Measurements from ENCODE around the gene CCS. TPM values are rescaled to one million over a fixed set of nuclear protein-coding genes. Genes with fewer than 3 reads are reported as not detected.

CCS gene
- total and polyA plus RNA-seq, 9 of the 15 experiments (the other 6 are each of a cell fraction or from before 2014, with no cell fraction given), result 1.1 to 46.6 (median 26.8) TPM

DNA sequence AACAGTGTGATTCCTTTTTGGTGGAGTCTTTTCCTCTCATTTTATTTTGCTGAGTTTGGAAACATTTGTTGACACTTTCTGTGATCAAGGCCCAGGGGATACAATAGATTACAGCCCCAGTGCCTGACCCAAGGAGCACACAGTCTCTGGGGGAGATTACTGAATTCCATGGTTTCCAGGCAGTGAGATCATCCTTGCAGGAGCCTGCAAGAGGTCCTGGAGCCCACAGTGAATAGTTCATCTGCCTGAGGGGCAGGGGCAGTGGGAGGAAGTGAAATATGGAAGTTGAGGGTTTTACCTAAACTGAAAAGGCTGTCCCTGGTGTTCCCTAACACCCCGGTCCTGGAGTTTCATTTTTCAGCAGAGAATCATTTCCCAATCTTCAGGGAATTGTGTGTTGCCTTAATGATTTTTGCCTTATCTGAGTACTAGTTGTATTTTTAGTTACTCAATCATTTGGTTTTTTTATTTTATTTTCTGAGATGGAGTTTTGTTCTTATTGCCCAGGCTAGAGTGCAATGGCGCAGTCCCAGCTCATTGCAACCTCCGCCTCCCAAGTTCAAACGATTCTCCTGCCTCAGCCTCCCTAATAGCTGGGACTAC, 7.7 kb downstream of the CCS start:
- Histone ChIP-seq H3K27me3 (ENCODE audit: control insufficient read depth in 2 of 2, insufficient read depth in 2 of 2, low read length in 2 of 2) (no peaks in the 10 kb centered on the region), H3K9me1 (ENCODE audit: control insufficient read depth, insufficient read depth, low read length) (no peaks in the 10 kb centered on the region)
- CTCF ChIA-PET (ENCODE audit: low intra/inter-chr PET ratio), result no interaction called here

GRCh38 chr11:66603072-66603471, 10.1 kb downstream of the CCS start:
- Histone ChIP-seq H3K79me2 (ENCODE audit: control insufficient read depth, insufficient read depth, low read length) (no peaks in the 10 kb centered on the region), H3K9me3 (replicated peaks; ENCODE audit: control insufficient read depth, insufficient read depth, low read depth, low read length) (no peaks in the 10 kb centered on the region; the same call in 1 of the 2 replicates), H4K20me1 (replicated peaks; ENCODE audit: control insufficient read depth, insufficient read depth, low read length) (no peaks in the 10 kb centered on the region), H3K27ac (ENCODE audit: extremely low read depth, low read depth, low read length) (no peak overlapping the region), H2AFZ (ENCODE audit: low read depth, low read length) (no peak overlapping the region), H3K4me1 (replicated peaks in 1 of 2; ENCODE audit: control insufficient read depth in 2 of 2, insufficient read depth in 2 of 2, low read length in 2 of 2) (peaks cover 3 to 18% of the 10 kb centered on the region in 2 experiments; a peak in 4 of 5 replicates), H3K4me3 (no peak overlapping the region), H3K9ac (ENCODE audit: insufficient read depth in 1 of 2, low read depth in 2 of 2, low read length in 2 of 2) (0 out of 4 replicates have a peak overlapping the region, but pooled peaks of 1 of the 2 experiments have one; percentile 0), H3K9me1 (ENCODE audit: control insufficient read depth, insufficient read depth, low read length) (no peaks in the 10 kb centered on the region), H3K36me3 (ENCODE audit: control insufficient read depth, insufficient read depth, low read length) (peaks cover 58% of the 10 kb centered on the region; the same call in 2 of the 3 replicates), H3K27me3 (ENCODE audit: control insufficient read depth in 2 of 2, insufficient read depth in 2 of 2, low read length in 2 of 2) (no peaks in the 10 kb centered on the region), H3K4me2 (ENCODE audit: insufficient read depth, low read length) (no peak overlapping the region)
- ChIA-PET POLR2A (interaction anchor here (0.7 to 5.3 kb wide), 2 partner anchors 11 to 13 kb away, joined by 3 to 34 read pairs; partner anchors contain the start of gene RBM14), CTCF (ENCODE audit: low intra/inter-chr PET ratio) (no interaction called here)
- FAIRE-seq (no peak), DNase-seq (ENCODE audit: extremely low read depth in 1 of 4, low spot score in 3 of 4) (no peak), ATAC-seq (no peak)
- intact Hi-C loops (cut with micrococcal nuclease), result no loop called here
- WGBS (ENCODE audit: insufficient coverage, low coverage, missing lambda C conversion rate), result 82% methylated on average over 5 of the region's 6 CpGs
- no TSS peak for BruUV-seq (replicated peaks)
- in situ Hi-C loops (cut with MboI), result no loop called here
- TF ChIP-seq ETS2 (tag; IDR thresholded peaks at IDR 0.05; ENCODE audit: borderline replicate concordance, poor library complexity, severe bottlenecking) (no peak), RAD51 (IDR thresholded peaks at IDR 0.05; ENCODE audit: borderline replicate concordance, low read depth) (no peak), SRSF3 (IDR thresholded peaks at IDR 0.05; ENCODE audit: insufficient read depth, low read length) (no peak), MIER1 (IDR thresholded peaks at IDR 0.05; ENCODE audit: low read depth) (no peak), ZZZ3 (IDR thresholded peaks at IDR 0.05) (no peak), KLF10 (CRISPR knock-in tag; IDR thresholded peaks at IDR 0.05) (no peak)

More for the DNA sequence above, 7.7 kb downstream of the CCS start:
- H3K79me2 ChIP-seq (ENCODE audit: control insufficient read depth, insufficient read depth, low read length), result peaks cover 4% of the 10 kb centered on the region
- H3K4me3 ChIP-seq, result no peak overlapping the region
- no peak overlapping the region for H3K27ac ChIP-seq (ENCODE audit: extremely low read depth, low read depth, low read length)
- POLR2A ChIA-PET, result interaction anchor here (0.6 to 1.0 kb wide), 2 partner anchors 37 to 113 kb away, joined by 3 read pairs; no protein-coding TSS in a partner anchor
- peaks cover 60% of the 10 kb centered on the region; the same call in 2 of the 3 replicates for H3K36me3 ChIP-seq (ENCODE audit: control insufficient read depth, insufficient read depth, low read length)
- intact Hi-C loops (cut with micrococcal nuclease) (no loop called here), in situ Hi-C loops (cut with MboI) (no loop called here)
- TF ChIP-seq, protein P1, sequence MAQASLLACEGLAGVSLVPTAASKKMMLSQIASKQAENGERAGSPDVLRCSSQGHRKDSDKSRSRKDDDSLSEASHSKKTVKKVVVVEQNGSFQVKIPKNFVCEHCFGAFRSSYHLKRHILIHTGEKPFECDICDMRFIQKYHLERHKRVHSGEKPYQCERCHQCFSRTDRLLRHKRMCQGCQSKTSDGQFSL (CRISPR knock-in tag; IDR thresholded peaks at IDR 0.05), result no peak
- TF ChIP-seq, protein P1 (tag; IDR thresholded peaks at IDR 0.05), result no peak
- peak in 1 of 4 experiments; percentile 3 for DNase-seq (ENCODE audit: extremely low read depth in 1 of 4, low spot score in 3 of 4)
- H2AFZ ChIP-seq (ENCODE audit: low read depth, low read length), result no peak overlapping the region
- no peak for ATAC-seq
- 86% methylated on average over 4 of the region's 4 CpGs for WGBS (ENCODE audit: insufficient coverage, low coverage, missing lambda C conversion rate)
- H3K9ac ChIP-seq (ENCODE audit: insufficient read depth in 1 of 2, low read depth in 2 of 2, low read length in 2 of 2), result no peak overlapping the region; a peak in 1 of 4 replicates
- no TSS peak for BruUV-seq (replicated peaks)
- H3K9me3 ChIP-seq (replicated peaks; ENCODE audit: control insufficient read depth, insufficient read depth, low read depth, low read length), result no peaks in the 10 kb centered on the region; the same call in 1 of the 2 replicates
- H4K20me1 ChIP-seq (replicated peaks; ENCODE audit: control insufficient read depth, insufficient read depth, low read length), result no peaks in the 10 kb centered on the region
- H3K4me2 ChIP-seq (ENCODE audit: insufficient read depth, low read length), result no peak overlapping the region
- FAIRE-seq, result no peak
- H3K4me1 ChIP-seq (replicated peaks in 1 of 2; ENCODE audit: control insufficient read depth in 2 of 2, insufficient read depth in 2 of 2, low read length in 2 of 2), result peaks cover 7 to 28% of the 10 kb centered on the region in 2 experiments
